C4-2B (cell line): ENCODE results near the gene HHEX.

ENCODE experiments used
- CTCF ChIP-seq: fragments of 450-650 bp; conservative IDR thresholded peaks from 2 replicates; pipeline ENCODE4 v1.5.1; 2017; ENCODE audit warnings: mild to moderate bottlenecking
- ZFX ChIP-seq: fragments of 450-650 bp; IDR thresholded peaks from 2 replicates; pipeline ENCODE4 v1.6.1; 2017

- TF ChIP-seq CTCF, result no peak
- no peak for TF ChIP-seq ZFX
Measured at GRCh38 chr10:92667078-92667477, 22.7 kb upstream of the HHEX start.
